Activated naive CD8-positive, alpha-beta T cell treated with anti-CD3 and anti-CD28 coated beads, Interleukin-2, amount 50 U/mL, for 16 hours (primary cell): ENCODE measurements around the gene PICALM.
A peak's percentile ranks its signal among the peaks of the same experiment; 100 is the strongest.
"Not testable (repeated sequence)": the region's sequence is repeated elsewhere in the genome, so short reads cannot be mapped to it uniquely, and the experiment has no call there.

Experiments
- DNase-seq: peaks from one replicate; pipeline ENCODE4 v3.0.0-alpha.2; 2020; ENCODE audit warnings: low read depth, low spot score

PICALM gene

GRCh38 chr11:86068951-86069407 is at the start of gene PICALM:
Gene PICALM (minus strand): TSS chr11:86069084. CDS start chr11:86068780, 304 bp downstream.
- DNase-seq: peak; percentile 94

- DNase-seq: no peak
Observed at GRCh38 chr11:86118253-86118652, 49.4 kb upstream of the PICALM start.

- DNase-seq: no peak
Observed at GRCh38 chr11:86117712-86118063, 48.8 kb upstream of the PICALM start.

- DNase-seq: no peak
Observed at GRCh38 chr11:86117001-86117711, 48.3 kb upstream of the PICALM start.

DNA sequence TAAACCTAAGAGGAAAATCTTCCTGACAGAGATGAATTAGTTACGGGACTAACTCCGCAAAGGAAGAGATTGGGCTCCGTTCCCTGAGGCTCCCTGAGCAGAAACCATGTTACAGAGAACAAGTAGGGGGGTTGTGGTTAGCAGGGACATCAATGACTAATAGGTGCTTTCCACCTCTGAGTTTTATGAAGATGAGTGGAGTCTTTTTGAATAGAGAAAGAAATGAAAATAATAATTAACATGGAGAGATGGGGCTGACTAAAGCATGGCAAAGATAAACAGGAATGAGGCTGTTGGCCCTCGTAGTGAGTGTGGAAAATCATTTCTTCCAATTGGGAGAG is 47.5 kb upstream of the PICALM start:
- DNase-seq: no peak

- DNase-seq: no peak
Observed at GRCh38 chr11:86115542-86116385, 46.9 kb upstream of the PICALM start.

DNA sequence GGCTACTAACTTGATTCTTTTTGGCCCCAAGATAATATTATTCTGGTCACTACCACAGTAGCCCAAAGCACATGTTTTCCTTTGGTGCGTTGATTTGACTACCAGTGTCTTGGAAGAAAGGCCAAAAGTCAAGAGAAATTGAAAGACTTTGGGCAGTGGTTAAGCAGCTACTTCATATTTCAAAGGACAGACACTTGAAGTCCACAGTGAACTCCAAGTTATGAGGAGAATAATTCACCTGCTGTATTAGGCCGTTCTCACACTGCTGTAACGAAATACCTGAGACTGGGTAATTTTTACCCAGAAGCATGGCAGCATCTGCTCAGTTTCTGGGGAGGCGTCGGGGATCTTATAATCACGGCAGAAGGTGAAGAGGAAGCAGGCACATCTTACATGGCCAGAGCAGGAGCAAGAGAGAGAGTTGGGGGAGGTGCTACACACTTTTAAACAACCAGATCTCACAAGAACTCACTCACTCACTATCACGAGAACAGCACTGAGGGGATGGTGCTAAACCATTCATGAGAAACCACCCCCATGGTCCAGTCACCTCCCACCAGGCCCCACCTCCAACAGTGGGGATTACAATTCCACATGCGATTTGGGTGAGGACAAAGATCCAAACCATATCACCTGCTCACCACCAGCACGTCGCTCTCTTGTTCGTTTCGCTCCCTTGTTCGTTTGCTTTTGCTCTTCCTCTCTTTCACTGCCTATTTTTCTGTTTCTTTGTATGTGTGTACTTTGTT is 40.2 kb upstream of the PICALM start:
- no peak for DNase-seq

- DNase-seq: no peak
Observed at GRCh38 chr11:86108191-86108590, 39.3 kb upstream of the PICALM start.

DNA sequence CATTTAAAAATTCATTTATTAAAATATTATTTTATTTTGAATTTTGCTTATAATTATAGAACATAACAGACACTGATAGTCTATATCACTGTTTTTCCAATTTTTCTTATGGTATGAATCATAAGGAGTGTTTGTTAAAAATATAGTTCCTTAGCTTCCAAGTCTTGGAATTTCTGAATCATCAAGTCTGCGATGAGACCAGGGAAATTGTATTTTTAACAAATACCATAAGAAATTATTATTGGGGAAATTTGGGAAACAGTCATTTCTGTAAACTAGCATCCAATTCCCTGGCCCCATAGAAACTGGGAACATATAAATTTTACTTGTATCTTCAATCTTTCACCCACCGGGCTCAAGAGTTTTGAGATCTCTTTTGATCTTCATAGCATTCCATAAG is 38.0 kb upstream of the PICALM start:
- no peak for DNase-seq

DNA sequence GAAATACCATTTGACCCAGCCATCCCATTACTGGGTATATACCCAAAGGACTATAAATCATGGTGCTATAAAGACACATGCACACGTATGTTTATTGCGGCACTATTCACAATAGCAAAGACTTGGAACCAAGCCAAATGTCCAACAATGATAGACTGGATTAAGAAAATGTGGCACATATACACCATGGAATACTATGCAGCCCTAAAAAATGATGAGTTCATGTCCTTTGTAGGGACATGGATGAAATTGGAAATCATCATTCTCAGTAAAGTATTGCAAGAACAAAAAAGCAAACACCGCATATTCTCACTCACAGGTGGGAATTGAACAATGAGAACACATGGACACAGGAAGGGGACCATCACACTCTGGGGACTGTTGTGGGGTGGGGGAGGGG is 37.1 kb upstream of the PICALM start:
- DNase-seq: not testable (repeated sequence)

DNA sequence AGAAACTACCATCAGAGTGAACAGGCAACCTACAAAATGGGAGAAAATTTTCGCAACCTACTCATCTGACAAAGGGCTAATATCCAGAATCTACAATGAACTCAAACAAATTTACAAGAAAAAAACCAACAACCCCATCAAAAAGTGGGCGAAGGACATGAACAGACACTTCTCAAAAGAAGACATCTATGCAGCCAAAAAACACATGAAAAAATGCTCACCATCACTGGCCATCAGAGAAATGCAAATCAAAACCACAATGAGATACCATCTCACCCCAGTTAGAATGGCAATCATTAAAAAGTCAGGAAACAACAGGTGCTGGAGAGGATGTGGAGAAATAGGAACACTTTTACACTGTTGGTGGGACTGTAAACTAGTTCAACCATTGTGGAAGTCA is 36.7 kb upstream of the PICALM start:
- DNase-seq: not testable (repeated sequence)

DNA sequence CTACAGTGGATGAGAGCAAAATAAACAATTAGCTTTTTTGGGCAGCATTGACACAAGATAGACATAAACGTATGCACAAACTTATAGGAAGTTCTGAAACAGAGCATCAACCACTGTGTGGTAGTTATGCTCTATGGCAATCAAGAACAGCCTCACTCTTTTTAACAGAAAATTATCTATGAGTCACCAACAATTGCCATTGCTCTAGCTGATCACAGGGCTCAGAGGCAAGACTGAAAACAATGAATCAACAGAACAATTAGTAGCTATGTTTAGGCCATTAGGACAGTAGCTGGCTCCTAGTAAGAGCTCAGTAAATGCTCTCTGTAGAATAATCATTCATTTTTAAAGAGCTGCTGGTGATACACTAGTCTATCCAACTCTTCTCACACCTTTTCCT is 34.9 kb upstream of the PICALM start:
- DNase-seq: no peak

DNA sequence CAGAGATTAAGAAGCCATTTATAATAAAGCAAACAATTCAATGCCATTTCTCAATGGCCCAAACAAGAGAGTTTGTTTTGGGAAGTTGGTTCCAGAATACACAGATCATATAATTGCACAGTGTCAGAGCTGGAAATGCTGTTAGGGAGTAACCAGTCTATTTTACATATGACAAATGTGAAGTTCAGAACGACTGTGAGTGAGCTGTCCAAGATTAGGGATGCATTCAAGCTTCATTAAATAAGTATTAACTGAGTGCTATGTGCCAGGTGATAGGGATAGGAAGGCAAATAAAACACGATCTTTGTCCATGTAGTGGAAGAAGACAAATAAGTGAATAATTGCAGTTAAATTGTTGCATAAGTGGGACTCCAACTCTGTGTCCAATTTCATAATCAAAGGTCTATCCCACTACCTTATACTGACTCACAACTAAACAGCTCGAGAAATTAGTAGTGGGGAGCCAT is 33.1 kb upstream of the PICALM start:
- no peak for DNase-seq

DNA sequence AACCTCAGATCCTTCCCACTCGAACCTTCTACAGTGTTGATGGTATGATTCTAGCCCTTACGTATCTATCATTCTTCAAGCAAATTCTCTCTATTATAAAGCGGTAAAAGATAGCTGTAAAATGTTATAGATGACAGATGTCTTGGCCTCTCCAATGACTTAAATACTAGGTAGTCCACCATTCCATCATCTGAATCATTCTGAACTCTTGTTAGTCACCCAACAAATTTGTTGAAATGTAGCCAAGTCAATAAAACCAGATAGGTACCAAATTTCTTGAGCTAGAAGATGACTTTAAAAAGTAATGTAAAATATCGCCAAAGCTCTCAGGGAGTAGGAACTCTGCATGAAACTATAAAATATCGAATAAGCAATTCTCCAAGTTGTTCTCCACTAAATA is 32.6 kb upstream of the PICALM start:
- no peak for DNase-seq

- DNase-seq: no peak
Observed at GRCh38 chr11:86099874-86100273, 31.0 kb upstream of the PICALM start.

- no peak for DNase-seq
Observed at GRCh38 chr11:86097980-86098379, 29.1 kb upstream of the PICALM start.

GRCh38 chr11:86091566-86091965 is 22.7 kb upstream of the PICALM start:
- no peak for DNase-seq

- no peak for DNase-seq
Observed at GRCh38 chr11:86091086-86091485, 22.2 kb upstream of the PICALM start.

GRCh38 chr11:86089659-86090058 is 20.8 kb upstream of the PICALM start:
- no peak for DNase-seq

DNA sequence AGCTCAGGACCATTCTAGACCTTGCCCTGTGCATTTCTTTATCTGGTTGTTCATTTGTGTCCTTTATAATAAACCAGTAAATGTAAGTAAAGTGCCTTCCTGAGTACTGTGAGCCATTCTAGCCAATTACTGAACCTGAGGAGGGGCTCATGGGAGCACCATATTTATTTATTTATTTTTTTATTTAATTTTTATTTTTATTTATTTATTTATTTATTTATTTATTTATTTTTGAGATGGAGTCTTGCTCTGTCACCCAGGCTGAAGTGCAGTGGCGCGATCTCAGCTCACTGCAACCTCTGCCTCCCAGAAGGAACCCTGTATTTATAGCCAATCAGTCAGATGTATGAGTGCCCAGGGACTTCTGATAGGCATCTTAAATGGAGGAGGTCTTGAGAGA is 18.8 kb upstream of the PICALM start:
- not testable (repeated sequence) for DNase-seq

GRCh38 chr11:86087256-86087655 is 18.4 kb upstream of the PICALM start:
- no peak for DNase-seq

- DNase-seq: no peak
Observed at GRCh38 chr11:86081455-86081854, 12.6 kb upstream of the PICALM start.
